Activated CD4-positive, alpha-beta T cell treated with anti-CD3 and anti-CD28 coated beads for 24 hours (primary cell): ENCODE data around the gene ZDHHC11B.
"Not testable (repeated sequence)": the region's sequence is repeated elsewhere in the genome, so short reads cannot be mapped to it uniquely, and the experiment has no call there.

Experiments
- DNase-seq, 2 donors: peaks; one replicate each; pipeline ENCODE4 v3.0.0-alpha.2; 2020; ENCODE audit warnings: low read depth in 2 of 2

The ZDHHC11B gene

DNA sequence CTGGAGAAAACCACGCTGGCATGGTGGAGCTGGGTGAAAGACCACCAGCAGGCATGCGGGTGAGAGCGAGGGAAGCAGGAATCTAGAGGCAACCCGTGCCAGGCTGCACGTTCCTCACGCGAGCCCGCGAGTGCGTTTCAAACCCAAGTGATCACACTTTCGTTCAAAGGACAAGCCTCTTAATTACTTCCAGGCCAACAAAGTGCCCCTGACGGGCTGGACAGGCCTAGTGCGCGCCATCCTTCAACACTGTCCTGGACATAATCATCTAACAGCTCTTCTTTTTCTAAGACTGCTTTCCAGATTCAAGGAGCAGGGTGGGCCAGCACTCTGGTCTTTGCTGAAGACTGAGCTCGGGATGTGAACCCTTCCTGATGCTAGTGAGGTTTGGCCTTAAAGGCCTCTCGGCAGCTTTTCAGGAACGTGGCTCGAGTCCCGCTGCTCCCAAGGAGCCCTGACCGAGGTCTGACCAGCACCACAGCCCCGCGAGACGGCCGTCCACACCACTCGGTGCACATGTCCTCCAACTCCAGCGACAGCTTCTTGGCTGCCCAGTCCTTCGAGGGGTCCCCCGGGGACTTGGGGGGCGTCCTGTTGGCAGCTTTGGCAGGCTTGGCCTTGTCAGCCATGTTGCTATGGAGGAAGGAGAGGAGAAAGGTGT, 14.9 kb downstream of the ZDHHC11B start:
- DNase-seq: not testable (repeated sequence)

DNA sequence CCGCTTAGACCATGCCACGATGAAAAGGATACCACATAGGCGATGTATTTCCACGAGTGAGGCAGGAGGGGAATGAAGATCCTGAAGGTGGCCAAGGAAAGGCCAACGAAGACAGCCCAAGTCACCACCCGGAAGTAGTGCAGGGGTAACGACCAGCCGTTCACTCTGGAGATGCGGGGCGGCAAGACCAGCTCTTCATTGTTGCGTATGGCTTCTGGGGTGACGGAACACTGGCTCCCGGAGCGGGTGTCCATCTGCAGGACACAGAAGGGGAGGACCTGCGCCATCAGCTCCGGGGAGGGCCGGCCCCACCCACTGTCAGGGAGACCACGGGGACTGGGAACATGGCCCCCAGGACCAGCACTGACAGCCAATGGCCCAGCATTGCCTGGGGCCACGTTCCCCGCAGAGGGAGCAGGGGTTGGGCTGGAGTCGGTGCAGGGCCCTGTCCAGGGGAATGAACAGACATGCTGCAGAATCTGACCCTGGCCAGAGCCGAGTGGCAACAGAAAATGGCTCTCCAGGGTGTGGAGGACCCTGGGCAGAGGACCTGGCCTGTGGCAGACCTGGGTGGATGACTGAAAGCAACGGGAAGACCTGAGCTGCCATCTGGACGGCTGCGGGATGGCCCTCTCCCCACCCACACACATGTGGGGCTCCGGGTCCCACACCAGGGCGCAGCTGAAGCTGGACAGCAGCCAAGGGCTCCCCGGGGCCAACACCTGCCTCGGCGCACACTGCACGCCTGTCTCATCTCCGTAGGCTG, 17.7 kb downstream of the ZDHHC11B start:
- DNase-seq: no peak

DNA sequence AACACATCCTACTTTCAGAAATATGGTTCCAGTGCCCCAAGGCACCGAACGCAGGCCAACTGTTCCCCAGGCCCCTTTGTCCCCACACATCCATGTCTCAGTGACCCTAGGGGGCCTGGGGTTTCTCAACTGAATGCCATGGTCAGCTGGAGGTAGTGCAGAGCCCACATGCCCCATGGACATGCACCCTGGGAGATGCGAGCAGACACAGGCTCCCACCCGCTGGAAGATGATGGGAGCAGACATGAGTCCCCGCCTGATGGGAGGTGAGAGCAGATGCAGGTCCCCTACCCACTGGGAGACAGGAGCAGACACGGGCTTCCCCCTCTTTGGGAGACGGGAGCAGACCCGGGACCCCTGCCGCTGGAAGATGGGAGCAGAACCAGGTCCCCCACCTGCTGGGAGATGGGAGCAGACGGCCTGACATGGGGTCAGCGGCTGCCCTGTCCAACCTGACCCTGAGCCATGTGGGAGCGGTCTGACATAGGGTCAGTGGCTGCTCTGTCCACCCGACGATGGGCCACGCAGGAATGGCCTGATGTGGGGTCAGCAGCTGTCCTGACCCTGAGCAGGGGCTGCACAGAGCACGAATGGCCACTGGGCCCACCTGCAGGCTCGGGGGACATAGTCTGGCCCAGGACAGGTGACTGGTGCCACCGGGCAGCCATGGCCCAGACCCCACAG, 18.4 kb downstream of the ZDHHC11B start:
- no peak for DNase-seq

DNA sequence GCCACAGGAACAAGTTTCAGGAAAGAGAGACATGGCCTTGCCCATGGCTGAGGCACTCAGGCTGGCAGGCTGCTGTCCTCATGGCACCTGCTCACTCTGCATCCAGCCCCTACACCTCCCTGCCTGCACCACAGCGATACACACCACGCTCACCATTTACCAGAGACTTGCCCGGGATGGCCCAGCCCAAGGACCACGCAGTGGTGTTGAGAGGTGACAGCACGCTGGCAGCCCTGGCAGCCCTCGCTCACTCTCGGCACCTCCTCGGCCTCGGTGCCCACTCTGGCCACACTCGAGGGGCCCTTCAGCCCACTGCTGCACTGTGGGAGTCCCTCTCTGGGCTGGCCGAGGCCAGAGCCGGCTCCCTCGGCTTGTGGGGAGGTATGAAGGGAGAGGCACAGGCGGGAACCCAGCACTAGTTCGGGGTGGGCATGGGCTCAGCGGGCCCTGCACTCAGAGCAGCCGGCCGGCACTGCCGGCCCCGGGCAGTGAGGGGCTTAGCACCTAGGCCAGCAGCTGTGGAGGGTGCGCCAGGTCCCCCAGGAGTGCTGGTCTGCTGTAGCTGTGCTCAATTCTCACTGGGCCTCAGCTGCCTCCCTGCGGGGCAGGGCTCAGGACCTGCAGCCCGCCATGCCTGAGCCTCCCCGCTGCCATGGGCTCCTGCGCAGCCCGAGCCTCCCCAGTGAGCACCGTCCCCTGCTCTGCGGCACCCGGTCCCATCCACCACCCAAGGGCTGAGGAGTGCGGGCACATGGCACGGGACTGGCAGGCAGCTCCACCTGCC, 20.3 kb downstream of the ZDHHC11B start:
- no peak for DNase-seq

DNA sequence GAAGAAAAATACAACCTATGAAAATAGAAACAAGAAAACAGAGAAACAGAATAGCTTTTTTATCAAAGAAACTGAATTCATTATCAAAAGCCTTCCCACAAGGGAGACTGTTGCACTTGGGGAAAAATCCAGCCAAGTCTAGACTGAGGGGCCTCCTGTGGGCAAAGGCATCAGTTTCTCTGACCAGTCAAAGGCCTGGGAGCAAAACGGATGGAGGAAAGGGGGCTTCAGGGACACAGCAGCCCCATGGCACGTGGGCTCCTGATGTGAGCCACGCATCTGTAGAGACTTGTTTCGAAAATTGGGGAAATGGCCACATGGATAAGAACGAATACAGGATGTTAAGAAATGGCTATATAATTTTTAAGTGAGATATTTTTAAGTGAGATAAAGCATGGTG, 21.1 kb downstream of the ZDHHC11B start:
- no peak for DNase-seq

DNA sequence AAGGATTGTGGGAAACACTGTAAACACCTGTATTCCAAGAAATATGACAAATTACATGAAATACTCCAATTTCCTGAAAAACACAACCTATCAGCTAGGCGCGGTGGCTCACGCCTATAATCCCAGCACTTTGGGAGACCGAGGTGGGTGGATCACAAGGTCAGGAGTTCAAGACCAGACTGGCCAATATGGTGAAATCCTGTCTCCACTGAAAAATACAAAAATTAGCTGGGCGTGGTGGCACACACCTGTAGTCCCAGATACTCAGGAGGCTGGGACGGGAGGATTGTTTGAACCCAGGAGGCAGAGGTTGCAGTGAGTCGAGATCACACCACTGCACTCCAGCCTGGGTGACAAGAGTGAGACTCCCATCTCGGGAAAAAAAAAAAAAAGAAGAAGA, 21.5 kb downstream of the ZDHHC11B start:
- DNase-seq: not testable (repeated sequence)

DNA sequence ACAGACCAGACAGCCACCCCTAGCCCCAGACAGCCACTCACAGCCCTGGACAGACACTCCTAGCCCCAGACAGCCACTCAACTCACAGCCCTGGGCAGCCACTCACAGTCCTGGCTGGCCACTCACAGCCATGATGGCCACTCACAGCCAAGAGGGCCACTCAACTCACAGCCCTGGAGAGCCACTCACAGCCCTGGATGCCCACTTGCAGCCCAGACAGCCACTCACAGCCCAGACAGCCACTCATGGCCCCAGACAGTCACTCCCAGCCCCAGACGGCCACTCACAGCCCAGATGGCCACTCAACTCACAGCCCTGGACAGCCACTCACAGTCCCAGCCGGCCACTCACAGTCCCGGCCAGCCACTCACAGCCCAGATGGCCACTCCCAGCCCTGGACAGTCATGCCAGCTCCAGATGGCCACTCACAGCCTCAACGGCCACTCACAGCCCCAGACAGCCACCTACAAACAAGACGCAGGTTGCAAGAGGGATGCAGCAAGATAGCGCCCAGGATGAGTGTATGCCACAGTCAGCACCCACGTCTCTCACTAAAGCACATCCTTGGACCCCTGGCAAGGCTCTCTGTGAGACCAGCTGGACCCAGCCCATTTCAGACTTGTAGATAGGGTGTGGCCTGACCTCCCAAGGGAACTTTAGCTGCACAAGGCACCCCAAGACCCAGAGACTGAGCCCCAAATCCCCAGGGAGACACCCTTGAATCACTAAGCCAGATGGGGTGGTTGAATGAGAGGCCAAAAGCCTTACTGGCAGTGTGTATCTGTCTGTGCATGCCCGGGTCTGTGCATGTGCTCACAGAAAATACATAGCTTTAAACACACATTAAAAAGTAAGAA, 22.4 kb downstream of the ZDHHC11B start:
- DNase-seq: no peak

DNA sequence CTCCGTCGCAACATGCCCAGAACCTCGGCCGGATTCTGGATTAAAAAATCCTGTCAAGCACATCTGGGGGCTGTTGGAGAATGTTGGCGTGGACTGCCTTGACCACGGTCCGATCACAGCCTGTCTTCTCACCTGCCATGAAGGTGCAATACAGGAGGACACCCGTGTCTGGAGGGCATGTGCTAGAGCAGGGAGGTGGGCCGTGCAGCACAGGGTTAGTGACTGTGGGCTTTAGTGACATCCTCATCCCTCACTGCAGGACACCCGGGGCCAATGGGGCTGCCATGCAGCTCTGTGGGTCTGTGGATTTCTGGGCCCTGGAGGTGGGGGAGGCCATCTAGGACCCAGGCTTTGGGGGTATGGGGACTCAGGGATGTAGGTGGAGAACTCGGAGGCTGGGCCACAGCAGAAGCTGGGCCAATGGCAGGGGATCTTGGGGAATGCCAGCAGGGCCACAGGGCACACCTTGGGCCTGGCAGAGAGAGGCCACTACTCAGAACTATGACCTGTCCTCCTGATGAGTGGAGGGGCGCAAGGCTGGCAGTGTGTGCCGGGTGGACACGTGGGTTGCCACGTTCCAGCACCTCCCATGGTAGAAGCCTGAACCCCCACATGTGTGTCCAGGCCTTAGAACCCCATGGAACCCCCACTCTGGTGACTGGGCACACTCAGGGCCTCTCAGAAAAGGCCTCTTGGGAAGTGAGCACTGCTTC, 23.3 kb downstream of the ZDHHC11B start:
- DNase-seq: no peak

DNA sequence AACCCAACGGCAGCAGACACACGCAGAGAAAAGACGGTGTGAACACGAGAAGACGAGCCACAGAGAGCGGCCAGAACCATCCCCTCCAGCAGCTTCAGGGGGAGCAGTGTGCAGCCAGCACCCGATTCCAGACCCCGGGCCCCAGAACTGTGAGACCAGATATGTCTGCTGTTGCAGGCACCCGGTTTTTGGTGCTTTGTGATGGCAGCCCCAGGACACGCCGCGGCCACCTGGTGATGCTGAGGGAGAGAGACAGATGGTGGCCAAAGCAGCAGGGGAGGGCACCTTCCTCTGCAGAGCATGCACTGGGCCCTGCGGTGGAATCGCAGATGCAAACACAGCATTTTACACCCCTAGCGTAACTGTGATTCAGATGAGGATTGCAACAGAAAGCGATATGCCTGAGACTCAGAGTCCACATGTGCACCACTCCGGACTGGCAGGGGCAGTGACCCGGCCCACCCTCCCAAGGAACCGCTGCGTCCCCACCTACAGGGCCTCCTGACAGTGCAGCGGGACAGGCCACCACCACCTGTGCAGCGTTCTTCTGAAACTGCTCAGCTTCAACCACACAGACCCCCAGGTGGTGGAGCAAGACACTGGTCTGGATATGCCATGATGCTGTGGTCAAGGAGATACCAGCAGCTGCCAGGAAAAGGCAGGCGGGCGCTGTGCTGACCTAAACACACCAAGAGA, 24.0 kb downstream of the ZDHHC11B start:
- no peak for DNase-seq

DNA sequence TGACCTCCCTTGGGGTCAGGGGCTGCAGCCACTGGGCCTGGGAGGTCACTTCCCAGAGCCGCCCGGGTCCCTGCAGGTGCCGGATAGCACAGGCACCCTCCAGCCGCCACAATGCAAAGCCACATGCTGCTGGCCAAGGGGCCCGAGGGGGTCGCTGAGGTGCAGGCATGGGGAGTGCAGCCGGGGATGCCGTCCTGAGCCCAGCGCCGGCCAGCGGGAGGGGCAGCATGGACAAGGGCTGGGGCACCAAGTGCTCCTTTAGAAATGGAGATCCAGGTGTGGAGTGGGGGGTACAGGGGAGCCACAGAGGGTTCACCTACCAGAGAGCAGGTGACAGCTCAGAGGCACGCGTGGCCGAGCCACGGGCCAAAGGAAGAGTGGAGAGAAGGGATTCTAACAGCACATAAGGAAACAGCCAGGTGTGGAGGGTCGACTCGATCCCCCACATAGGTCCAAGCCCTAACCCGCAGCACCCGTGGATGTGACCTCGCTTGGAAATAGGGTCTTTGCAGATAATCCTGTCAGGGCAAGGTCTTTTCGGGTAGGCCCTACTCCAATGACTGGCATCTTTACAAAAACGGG, 24.7 kb downstream of the ZDHHC11B start:
- no peak for DNase-seq

DNA sequence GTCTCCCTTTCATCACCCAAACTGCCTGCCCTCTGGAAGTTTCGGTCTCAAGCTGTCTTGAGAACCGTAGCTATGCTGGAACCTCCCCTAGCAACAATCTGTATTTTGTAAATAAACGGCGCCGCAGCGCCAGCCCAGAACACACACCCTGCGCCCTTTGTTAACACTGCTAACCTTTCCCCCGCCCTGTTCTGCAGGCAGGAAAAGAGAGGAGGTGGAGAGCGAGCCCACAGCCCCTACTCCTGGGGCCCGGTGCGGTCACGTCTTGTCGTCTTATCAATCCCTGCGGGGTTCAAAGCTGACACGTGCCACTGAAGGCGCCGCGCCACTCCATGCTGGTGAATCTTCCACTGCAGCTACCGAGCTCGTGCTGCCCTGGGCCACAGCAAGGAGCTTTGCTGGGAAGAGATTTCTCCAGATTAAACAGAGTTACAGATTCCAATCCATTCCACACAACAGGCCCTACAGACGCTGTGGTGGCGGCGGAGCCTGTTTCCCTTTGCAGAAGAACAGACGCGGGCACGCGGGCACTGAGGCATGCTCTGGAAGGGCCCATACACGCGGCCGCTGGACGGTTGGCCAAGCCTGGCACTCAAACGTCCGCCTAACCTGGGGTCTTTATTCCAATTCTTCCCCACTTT, 25.3 kb downstream of the ZDHHC11B start:
- no peak for DNase-seq

DNA sequence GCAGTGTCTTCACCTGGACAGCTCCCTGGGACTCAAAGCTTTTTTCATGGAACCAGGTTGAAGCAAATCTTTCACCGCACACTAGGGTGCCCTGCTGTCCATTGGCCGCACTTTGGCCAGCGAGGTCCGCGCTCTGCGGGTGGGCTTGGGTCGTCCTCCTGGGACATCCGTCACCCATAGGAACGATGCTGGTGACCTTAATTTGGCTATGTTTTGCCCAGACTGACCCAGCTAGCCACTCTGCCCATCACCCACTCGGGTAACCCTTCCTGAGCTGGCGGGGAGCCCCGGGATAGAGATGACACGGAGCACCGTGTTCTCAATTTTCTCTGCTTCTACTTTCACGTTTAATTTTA, 25.9 kb downstream of the ZDHHC11B start:
- no peak for DNase-seq

DNA sequence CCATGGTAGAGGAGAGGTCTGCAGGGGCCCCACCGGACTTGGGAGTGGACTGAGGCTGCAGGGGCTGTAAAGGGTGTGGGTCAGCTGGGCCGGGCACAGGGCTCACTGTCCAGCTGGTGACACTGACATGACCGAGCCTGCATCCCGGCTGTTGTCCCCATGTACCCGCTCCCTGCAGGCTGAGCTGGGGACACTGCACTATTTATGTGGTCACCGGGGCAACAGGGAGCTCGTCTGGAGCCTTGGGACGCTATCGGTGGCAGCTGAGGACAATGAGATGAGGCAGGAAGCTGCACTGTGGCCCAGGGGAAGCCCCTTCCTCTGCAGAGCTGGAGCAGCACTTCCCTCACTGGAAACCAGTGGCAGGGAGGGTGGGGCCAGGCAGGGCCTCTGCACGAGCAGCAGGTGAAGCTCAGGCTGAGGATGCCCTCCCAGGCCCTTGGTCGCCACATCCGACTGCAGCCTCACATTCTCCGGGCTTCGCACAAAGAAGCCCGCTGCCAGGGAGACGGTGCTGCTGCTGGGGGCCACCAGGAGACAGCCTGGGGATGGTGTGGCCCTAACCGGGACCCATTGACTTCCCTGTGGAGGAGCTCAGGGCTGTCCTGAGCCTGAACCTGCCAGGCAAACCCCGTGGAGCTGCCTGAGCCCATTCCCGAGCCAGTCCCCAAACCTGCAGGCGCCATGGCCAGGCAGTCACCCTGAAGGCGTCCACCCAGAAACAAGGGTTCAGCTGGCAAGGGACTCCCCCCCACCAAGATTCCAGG, 26.4 kb downstream of the ZDHHC11B start:
- DNase-seq: peak in 1 of 2 donors; percentile 32

DNA sequence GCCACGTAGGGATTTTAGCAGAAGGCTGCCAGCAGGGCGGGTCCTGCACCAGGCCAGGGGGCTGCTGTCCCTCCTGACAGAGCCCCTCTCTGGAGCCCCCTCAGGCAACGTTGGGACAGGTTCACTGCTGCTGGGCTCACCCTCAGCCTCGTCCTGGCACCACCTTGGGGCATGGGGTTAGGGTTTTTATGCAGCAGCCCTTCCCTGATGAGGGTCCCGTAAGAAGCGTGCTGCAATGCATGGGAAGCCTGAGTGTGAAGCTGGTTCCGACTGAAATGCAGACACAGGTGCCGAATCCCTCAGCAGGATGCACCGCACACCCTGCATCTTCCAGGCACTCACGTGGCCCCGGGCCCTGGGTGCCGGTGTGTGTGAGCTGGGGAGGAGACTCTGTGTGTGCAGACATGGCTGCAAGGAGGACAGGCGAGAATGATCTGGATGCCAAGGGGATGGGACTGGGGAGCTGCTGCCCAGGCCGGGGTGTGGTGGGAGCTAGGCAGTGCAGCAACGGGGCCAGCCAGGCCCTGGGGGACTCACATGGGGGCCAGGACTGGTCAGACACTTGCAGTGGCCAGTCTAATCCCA, 27.1 kb downstream of the ZDHHC11B start:
- DNase-seq: no peak

DNA sequence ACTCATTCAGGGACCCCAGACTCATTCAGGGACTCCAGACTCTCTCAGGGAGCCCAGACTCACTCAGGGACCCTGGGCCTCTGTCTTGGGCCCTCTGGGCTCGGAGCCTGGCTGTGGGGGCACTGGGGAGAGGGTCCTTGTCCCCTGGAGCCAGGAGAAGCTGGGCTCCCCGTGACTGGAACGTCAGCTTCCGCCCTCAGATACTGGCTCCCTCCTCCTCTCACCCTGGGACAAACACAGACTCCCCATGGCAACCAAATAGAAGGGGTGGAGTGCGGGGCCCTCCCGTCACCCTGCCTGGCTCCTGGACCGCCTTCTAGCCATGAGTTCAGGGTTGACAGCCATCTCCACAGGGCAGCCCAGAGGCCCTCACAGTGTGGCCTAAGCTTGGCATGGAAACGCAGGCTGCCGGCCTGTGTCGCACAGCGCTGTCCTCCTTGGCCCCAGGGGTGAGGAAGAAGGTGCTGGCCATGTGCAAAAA, 27.6 kb downstream of the ZDHHC11B start:
- DNase-seq: no peak

DNA sequence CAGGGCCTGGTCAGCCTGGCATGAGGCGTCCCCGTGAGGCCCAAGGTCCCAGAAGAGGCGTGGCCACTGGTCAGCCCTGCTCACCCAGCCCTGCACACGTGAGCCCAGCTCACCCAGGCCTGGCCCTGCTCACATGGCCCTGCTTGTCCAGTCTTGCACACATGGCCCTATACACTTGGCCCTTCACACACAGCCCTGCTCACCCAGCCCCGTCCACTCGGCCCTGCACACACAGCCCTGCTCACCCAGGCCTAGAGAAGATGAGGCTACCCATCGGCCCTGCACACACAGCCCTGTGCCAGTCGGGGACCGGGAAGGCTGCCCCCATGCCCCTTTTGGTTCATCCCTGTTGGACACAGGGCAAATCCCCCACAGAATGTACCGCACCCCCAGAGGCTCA, 28.4 kb downstream of the ZDHHC11B start:
- DNase-seq: no peak

DNA sequence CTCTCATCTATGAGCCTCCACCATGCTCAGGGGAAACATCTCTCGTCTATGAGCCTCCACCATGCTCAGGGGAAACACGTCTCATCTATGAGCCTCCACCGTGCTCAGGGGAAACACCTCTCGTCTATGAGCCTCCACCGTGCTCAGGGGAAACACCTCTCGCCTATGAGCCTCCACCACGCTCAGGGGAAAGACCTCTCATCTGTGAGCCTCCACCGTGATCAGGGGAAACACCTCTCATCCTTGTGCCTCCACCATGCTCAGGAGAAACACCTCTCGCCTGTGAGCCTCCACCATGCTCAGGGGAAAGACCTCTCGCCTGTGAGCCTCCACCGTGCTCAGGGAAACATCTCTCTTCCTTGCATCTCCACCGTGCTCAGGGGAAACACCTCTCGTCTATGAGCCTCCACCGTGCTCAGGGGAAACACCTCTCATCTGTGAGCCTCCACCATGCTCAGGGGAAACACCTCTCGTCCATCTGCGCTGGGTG, 30.3 kb downstream of the ZDHHC11B start:
- DNase-seq: not testable (repeated sequence)
